ENCODE measurements around the gene JUP.

Gene JUP

DNA sequence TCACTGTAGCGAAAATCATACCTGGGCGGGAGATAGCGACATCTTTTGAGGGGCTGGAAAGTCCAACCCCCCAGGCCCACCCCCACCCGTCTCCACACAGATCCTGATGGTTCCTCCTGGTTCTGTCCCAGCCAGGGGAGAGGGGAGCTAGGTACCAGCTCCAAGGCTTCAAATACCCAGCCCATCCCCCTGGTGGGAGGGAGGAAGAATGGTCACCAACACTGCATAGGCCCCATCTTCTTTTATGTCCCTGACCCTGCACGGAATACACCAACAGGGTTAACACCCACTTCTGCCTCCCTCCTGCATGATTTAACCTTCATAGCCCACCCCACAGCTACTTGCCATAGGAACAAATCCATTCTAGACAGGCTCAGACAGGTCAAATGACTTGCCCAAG lies 61.4 kb downstream of the JUP start:
- H3K36me3 Mint-ChIP-seq (ENCODE audit: insufficient read depth) = no peaks in the 10 kb centered on the region
- no peak overlapping the region for H3K27ac Mint-ChIP-seq

DNA sequence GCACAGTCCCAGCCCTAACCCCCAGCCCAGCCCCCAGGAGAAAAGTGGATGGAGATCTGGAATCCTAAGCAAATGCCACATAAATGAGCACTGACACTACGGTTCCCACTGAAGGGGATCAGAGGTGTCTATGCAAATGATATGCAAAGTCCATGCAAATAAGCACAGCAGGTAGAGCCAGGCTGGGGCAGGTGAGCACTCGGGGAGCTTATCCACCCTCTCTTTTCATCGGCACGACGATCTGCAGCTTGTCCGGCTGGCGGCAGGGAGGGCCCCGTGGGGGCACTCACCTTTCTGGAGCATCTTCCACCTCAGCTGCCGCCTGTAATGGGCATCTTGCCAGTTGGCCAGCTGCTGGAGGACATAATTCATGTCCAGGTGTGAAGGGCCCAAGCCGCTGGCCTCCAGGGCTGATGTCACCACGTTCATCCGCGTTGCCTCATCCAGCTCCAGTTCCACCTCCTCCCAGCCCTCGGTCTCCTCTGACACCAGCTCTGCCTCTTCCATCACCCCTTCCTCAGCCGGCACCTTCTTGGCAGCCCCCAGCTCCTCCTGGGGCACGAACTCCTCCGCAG lies 61.9 kb downstream of the JUP start:
- no peaks in the 10 kb centered on the region for H3K36me3 Mint-ChIP-seq (ENCODE audit: insufficient read depth)
- DNase-seq (no peak), ATAC-seq (replicated peaks) (no peak)
- no peak overlapping the region for H3K4me3 Mint-ChIP-seq
- no peaks in the 10 kb centered on the region for H3K9me3 Mint-ChIP-seq
- H3K27me3 Mint-ChIP-seq = peaks cover 22 to 63% of the 10 kb centered on the region in 2 donors
- H3K27ac Mint-ChIP-seq = no peak overlapping the region
- no peaks in the 10 kb centered on the region for H3K4me1 Mint-ChIP-seq (ENCODE audit: low read depth in 2 of 2)

More for the DNA sequence above, 61.4 kb downstream of the JUP start:
- no peaks in the 10 kb centered on the region for H3K4me1 Mint-ChIP-seq (ENCODE audit: low read depth in 2 of 2)
- H3K9me3 Mint-ChIP-seq = no peaks in the 10 kb centered on the region
- H3K27me3 Mint-ChIP-seq = peaks cover 22 to 63% of the 10 kb centered on the region in 2 donors
- DNase-seq (no peak), ATAC-seq (replicated peaks) (no peak)
- H3K4me3 Mint-ChIP-seq = no peak overlapping the region

DNA sequence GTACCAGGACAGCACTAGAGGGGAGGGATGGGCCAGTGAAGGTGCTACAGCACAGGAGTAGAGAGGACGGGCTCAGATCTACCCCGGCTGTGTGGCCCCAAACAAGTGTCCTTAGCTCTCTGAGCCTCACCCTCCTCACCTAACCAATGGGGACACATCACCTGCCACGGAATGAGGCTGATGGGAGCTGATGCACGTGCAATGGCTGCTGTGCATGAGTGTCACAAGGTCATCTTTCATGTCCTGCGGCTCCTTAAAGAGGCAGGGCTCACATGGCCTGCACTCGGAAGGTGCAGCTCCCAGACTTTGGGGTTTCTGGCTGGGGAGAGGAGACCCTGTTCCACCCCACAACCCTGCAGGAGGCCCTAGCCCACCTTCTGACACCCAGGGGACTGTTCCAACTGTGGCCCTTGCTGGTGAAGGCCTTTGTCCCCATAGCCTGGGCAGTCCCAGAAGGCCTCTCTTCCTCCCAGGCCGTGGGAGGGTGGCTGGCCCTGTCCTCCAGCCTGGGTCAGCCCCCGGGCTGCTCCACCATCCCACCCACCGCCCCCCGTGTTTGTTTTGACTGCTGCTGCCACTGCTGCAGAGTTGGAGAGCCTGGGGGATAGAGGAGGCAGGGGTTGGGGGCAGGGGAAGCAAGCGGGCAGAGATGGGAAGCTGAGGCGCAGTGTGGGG lies 62.6 kb downstream of the JUP start:
- ATAC-seq (replicated peaks) (no peak), DNase-seq (no peak)
- no peaks in the 10 kb centered on the region for H3K4me1 Mint-ChIP-seq (ENCODE audit: low read depth in 2 of 2)
- no peaks in the 10 kb centered on the region for H3K9me3 Mint-ChIP-seq
- peaks cover 22 to 63% of the 10 kb centered on the region in 2 donors for H3K27me3 Mint-ChIP-seq
- no peak overlapping the region for H3K27ac Mint-ChIP-seq
- no peak overlapping the region for H3K4me3 Mint-ChIP-seq
- no peaks in the 10 kb centered on the region for H3K36me3 Mint-ChIP-seq (ENCODE audit: insufficient read depth)

DNA sequence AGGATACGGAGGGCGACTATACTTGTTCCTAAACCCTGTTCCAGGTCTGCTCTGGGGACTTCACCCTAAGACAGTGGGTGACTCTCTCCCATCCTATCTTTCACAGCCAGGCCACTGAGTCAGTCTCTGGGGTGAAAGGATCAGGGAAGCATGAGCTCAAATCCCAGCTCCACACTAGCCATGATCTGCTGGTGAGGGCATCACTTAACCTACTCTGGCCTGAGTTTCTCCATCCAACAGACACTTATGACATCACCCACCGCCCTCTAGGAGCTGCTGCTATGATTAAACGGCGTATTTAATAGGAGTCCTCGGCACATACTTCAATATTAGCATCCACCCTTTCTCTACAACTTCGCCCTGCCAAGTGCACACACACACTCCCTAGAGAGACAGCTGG lies 64.3 kb downstream of the JUP start:
- ATAC-seq (replicated peaks) = no peak
- Mint-ChIP-seq H3K4me1 (ENCODE audit: low read depth in 2 of 2) (peaks cover 0 to 4% of the 10 kb centered on the region in 2 donors), H3K4me3 (no peak overlapping the region), H3K36me3 (ENCODE audit: insufficient read depth) (no peaks in the 10 kb centered on the region), H3K9me3 (no peaks in the 10 kb centered on the region), H3K27me3 (peaks cover 22 to 48% of the 10 kb centered on the region in 2 donors), H3K27ac (no peak overlapping the region)
- DNase-seq = no peak

DNA sequence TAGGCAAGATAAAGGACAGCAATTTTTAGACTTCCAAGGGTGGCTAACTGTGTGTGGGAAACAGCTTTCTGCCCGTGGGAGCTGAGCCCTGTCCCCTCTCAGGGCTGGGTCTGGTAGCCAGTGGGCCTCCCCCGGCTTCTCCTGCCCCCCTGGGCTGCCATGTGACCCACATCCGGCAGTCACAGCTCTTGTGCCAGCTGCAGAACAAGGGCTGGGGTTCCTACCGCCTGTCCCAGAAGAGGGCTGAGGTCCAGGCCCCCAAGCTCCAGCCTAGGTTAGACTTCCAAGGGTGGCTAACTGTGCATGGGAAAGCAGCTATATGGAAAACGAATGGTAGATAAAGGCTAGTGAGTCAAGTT lies 68.2 kb downstream of the JUP start:
- DNase-seq (no peak), ATAC-seq (replicated peaks) (no peak)
- no peak overlapping the region for H3K4me3 Mint-ChIP-seq
- peaks cover 0 to 4% of the 10 kb centered on the region in 2 donors for H3K4me1 Mint-ChIP-seq (ENCODE audit: low read depth in 2 of 2)
- no peaks in the 10 kb centered on the region for H3K36me3 Mint-ChIP-seq (ENCODE audit: insufficient read depth)
- no peaks in the 10 kb centered on the region for H3K9me3 Mint-ChIP-seq
- no peak overlapping the region for H3K27ac Mint-ChIP-seq
- H3K27me3 Mint-ChIP-seq = peaks cover 9 to 21% of the 10 kb centered on the region in 2 donors

DNA sequence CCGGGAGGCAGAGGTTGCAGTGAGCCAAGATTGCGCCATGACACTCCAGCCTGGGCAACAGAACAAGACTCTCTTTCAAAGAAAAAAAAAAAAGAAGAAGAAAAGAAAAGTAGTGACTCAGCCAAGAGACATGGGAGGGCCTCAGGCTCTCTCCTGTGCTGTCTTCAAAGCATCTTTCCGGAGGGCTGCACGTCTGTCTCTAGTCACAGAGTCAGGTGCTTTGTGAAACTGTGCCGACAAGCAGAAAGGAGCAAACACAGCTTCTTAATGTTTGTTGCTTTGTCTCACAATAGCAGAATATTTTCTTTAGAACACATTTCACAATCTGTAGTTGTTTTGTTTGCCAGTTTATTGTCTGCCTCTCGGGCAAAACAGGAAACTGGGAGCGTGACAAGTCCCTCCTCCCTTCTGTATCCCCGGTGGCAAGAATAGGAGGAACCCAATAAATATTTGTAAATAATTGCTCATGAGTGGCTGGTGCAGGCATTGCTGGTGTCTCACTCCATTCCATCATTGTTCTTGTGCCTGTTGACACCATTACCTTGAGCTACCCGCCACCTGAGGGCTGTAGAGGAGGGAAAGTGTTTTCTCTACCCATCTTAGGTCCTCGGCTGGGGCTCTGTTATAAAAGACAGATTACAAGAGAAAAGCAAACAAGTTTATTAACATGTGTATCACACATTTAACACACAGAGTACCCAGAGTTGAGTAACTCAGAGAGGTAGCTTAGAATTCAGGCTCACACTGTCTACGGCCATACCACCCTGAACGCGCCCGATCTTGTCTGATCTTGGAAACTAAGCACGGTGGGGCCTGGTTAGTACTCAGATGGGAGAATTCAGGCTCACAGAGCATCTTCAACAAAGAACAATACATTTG lies 68.9 kb downstream of the JUP start:
- H3K4me1 Mint-ChIP-seq (ENCODE audit: low read depth in 2 of 2) = peaks cover 0 to 4% of the 10 kb centered on the region in 2 donors
- H3K9me3 Mint-ChIP-seq = no peaks in the 10 kb centered on the region
- ATAC-seq (replicated peaks) (no peak), DNase-seq (no peak)
- H3K27ac Mint-ChIP-seq = no peak overlapping the region
- peaks cover 6 to 17% of the 10 kb centered on the region in 2 donors for H3K27me3 Mint-ChIP-seq
- no peaks in the 10 kb centered on the region for H3K36me3 Mint-ChIP-seq (ENCODE audit: insufficient read depth)
- H3K4me3 Mint-ChIP-seq = no peak overlapping the region

DNA sequence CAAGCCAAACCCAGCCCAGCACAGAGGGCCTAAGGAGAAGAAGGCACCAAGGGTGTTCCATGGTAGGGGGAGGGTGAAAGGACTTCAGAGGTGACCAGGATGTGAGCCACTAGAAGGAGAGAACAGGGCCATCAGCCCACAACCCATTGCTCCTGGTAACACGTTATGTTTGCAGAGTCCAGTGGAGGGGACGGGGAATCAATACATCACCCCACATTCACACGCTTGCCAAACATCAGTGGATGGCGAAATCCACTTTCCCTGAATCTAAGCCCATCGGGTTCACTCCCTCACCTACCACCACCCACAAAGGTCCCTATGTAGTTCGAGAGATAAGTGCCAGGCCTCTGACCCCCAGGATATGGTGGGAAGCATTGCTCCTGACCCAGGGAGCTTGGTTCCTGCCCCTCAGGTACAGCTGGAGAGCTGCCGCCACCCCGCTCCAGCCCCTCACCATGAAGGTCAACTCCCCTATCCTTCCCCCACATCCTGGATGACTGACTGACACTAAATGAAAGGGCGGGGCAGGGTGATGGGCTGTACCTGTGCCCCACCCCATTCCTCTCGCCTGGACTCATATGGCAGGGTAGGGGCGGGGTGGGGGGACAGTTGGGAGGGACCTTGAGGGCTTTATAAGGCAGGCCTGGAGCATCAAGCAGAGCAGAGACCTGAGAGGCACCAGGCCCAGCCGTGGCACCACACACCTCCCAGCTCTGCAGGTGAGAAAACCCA lies 74.7 kb downstream of the JUP start, which contains the start of gene GAST:
TSS of gene GAST (plus strand) at position 663 of the 732 bp plus-strand sequence. CDS start 3,106 bp downstream, outside the sequence.
- H3K27ac Mint-ChIP-seq = no peak within 1 kb of the TSS
- H3K27me3 Mint-ChIP-seq = peaks cover 21 to 45% of the 10 kb centered on the region in 2 donors
- DNase-seq = no peak
- H3K4me1 Mint-ChIP-seq (ENCODE audit: low read depth in 2 of 2) = peaks cover 0 to 4% of the 10 kb centered on the region in 2 donors
- no peaks in the 10 kb centered on the region for H3K9me3 Mint-ChIP-seq
- no peak within 1 kb of the TSS for H3K4me3 Mint-ChIP-seq
- H3K36me3 Mint-ChIP-seq (ENCODE audit: insufficient read depth) = no peaks in the 10 kb centered on the region
- ATAC-seq (replicated peaks) = no peak

DNA sequence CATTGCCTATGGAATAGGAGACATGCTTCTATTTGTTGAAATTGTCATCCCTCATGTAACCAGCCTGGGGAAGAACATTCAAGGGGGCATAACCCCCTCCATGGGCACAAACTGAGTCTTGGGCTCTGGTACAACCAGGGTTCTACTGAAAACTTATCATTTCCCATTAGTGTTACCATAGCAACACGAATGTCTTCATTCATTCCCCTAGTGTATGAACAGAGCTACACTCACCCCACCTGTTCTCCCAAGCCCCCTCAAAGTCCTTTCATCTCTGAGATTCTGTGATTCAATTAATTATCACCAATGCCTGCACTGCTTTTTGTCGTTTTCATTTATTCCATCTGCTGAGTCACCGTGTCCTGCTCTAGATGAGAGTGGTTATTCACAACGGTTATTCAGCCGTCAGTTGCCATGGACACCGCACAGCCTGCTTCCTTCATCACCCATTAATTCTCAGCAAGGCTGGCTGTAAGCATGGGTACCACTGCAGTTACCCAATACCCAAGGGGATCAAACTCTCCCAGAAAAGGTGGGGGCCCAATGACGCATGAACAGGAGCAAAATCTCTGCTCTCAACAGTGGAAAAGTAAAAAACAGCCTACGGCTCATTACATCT lies 75.9 kb downstream of the JUP start:
- Mint-ChIP-seq H3K27me3 (peaks cover 22 to 58% of the 10 kb centered on the region in 2 donors), H3K36me3 (ENCODE audit: insufficient read depth) (no peaks in the 10 kb centered on the region), H3K27ac (no peak overlapping the region), H3K9me3 (no peaks in the 10 kb centered on the region), H3K4me3 (no peak overlapping the region), H3K4me1 (ENCODE audit: low read depth in 2 of 2) (peaks cover 0 to 4% of the 10 kb centered on the region in 2 donors)
- ATAC-seq (replicated peaks) (no peak), DNase-seq (no peak)

DNA sequence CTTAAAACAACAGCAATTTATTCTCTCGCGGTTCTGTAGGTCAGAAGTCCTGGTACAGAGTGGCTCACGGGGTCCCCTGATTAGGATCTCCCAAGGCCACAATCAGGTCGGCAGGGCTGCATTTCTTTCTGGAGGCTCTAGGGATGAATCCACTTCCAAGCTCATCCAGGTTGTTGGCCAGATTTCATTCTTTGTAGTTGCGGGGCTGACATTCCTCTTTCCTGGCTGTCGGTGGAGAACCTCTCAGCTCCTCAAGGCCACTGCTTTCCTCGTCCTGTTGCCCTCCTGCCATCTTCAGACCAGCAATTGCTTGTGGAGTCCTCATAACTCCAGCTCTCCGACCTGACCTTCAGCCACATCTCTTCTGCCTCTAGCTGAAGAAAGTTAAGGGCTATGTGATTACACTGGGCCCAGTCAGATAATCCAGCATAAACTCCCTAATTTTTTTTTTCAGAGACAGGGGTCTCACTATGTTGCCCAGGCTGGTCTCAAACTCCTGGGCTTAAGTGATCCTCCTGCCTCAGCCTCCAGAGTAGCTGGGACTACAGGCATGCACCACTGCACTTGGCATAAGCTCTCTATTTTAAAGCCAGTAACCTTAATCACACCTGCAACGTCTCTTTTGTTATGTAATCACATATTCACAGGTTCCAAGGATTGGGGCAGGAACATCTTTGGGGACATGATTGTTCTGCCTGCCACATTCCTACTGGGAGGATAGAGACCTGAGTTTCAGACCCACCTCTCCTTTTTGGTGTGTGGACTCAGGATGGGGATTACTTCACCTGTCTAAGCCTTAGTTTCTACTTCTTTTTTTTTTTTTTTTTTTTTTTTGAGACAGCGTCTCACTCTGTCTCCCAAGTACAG lies 78.5 kb downstream of the JUP start:
- DNase-seq = no peak
- Mint-ChIP-seq H3K4me1 (ENCODE audit: low read depth in 2 of 2) (peaks cover 0 to 4% of the 10 kb centered on the region in 2 donors), H3K27ac (no peak overlapping the region), H3K36me3 (ENCODE audit: insufficient read depth) (no peaks in the 10 kb centered on the region), H3K27me3 (peaks cover 29 to 62% of the 10 kb centered on the region in 2 donors), H3K4me3 (no peak overlapping the region), H3K9me3 (no peaks in the 10 kb centered on the region)
- no peak for ATAC-seq (replicated peaks)

DNA sequence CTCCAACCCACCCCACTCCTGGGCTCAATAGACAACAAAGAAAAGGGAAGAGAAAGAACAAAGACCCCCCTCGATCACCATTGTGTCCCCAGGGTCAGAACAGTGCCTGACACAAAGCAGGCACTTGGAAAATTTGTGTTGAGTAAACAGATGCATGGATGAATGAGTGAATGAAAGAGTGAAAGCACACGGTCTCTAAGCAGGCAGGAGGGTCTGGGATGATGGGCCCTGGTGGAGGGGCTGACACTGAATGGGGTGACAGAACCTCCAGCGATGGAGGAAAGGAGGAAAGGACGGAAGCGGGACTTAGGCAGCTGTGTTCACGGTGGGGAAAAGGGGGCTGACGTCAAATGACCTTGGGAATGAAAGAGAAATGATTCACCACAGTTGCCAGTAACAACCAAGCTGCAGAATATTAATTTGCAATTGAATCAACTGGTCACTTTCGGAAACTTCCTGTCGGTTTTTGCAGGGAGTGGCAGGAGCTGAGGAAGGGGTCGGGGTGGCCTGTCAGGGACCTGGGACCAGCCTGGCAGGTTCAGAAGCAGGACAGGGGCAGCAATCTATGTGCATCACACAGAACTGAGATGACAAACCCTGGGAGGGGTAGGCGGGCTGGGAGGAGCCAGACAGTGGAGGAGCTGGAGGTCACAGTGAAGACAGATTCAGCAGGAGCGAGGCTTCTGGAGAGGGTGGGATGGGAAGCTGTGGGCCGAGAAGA lies 81.1 kb downstream of the JUP start:
- no peak overlapping the region for H3K4me3 Mint-ChIP-seq
- ATAC-seq (replicated peaks) (no peak), DNase-seq (no peak)
- H3K9me3 Mint-ChIP-seq = no peaks in the 10 kb centered on the region
- peak overlapping the region in 1 of 2 donors; percentile 76 for H3K27ac Mint-ChIP-seq
- H3K4me1 Mint-ChIP-seq (ENCODE audit: low read depth in 2 of 2) = no peaks in the 10 kb centered on the region
- H3K27me3 Mint-ChIP-seq = peaks cover 23 to 37% of the 10 kb centered on the region in 2 donors
- H3K36me3 Mint-ChIP-seq (ENCODE audit: insufficient read depth) = no peaks in the 10 kb centered on the region

Data from effector memory CD8-positive, alpha-beta T cell (primary cell).